GM12878 (cell line): Measurements from ENCODE around the gene AKT1S1. TPM values are rescaled to one million over a fixed set of nuclear protein-coding genes. Genes with fewer than 3 reads are reported as not detected.

Experiments used
- ATAC-seq: fragments of 200-7000 bp; cut with Tn5 transposase; 3 replicates; pipeline ENCODE4 v1.9.1; 2020; ENCODE audit warnings: mild to moderate bottlenecking, moderate library complexity
- BruUV-seq: library from RNA; stranded (reverse); fragments of 400-500 nt; replicated peaks from 2 replicates; lab custom pipeline; 2021; lab: Mats Ljungman, UMichigan
- CTCF ChIA-PET: fragments of 300-600 bp; sonication (Branson Sonifier 250); formaldehyde crosslinking; extraction: SDS; loops from one replicate; lab custom pipeline; 2021; ENCODE audit warnings: inconsistent platforms; lab: Yijun Ruan, JAX
- POLR2A ChIA-PET: fragments of 350-600 bp; formaldehyde crosslinking; extraction: SDS; loops from one replicate; lab custom pipeline; 2021; ENCODE audit warnings: inconsistent platforms; lab: Charles Lee
- RAD21 ChIA-PET: fragments of 300-600 bp; sonication (Branson Sonifier 250); formaldehyde crosslinking; loops from one replicate; lab custom pipeline; 2023; ENCODE audit warnings: antibody characterized with exemption; ENCODE audit not compliant: unreplicated experiment; lab: Charles Lee
- SMC1A ChIA-PET: fragments of 300-600 bp; sonication (Branson Sonifier 250); formaldehyde crosslinking; loops from one replicate; lab custom pipeline; 2023; ENCODE audit not compliant: unreplicated experiment, uncharacterized antibody; lab: Charles Lee
- DNase-seq: peaks from one replicate; pipeline ENCODE4 v3.0.0-alpha.2; 2011; ENCODE audit warnings: low read depth, low spot score
- FAIRE-seq: peaks from 3 replicates; lab custom pipeline; 2011; peaks lifted over from hg19 to GRCh38; lab: Jason Lieb, UNC
- H2AFZ ChIP-seq: 2 replicates; pipeline ENCODE4 v1.6.0; 2011; ENCODE audit warnings: low read depth, low read length, control low read depth; ENCODE audit not compliant: control insufficient read depth
- H3K27ac ChIP-seq: 2 replicates; pipeline ENCODE4 v1.5.1; 2011; ENCODE audit warnings: control low read depth; ENCODE audit not compliant: control insufficient read depth, insufficient read depth
- H3K27me3 ChIP-seq, 2 experiments: replicated peaks in 1 of 2; 2 replicates each; pipeline versions ENCODE4 v1.6.0 to v1.6.1; 2011; ENCODE audit warnings: low read length in 1 of 2; ENCODE audit not compliant: control insufficient read depth in 2 of 2, insufficient read depth in 2 of 2
- H3K36me3 ChIP-seq, 2 experiments: 2 replicates each; pipeline ENCODE4 v1.5.1; 2011; ENCODE audit warnings: low read length in 1 of 2; ENCODE audit not compliant: control insufficient read depth in 2 of 2, insufficient read depth in 2 of 2
- H3K4me1 ChIP-seq: 2 replicates; pipeline ENCODE4 v1.6.1; 2011; ENCODE audit warnings: mild to moderate bottlenecking, low read length, moderate library complexity, mixed read lengths; ENCODE audit not compliant: control insufficient read depth, insufficient read depth
- H3K4me2 ChIP-seq: 2 replicates; pipeline ENCODE4 v1.6.0; 2011; ENCODE audit warnings: control low read depth; ENCODE audit not compliant: control insufficient read depth, insufficient read depth
- H3K4me3 ChIP-seq: fragments of 200-600 bp; sonication (generic); 2 replicates; pipeline ENCODE4 v1.5.1; 2016
- H3K79me2 ChIP-seq: 2 replicates; pipeline ENCODE4 v1.6.0; 2011; ENCODE audit warnings: low read length; ENCODE audit not compliant: control insufficient read depth, insufficient read depth
- H3K9ac ChIP-seq: 2 replicates; pipeline ENCODE4 v1.8.0; 2011; ENCODE audit warnings: low read length, control low read depth, mixed read lengths; ENCODE audit not compliant: control insufficient read depth, insufficient read depth
- H3K9me3 ChIP-seq: replicated peaks from 3 replicates; pipeline ENCODE4 v1.5.1; 2011; ENCODE audit warnings: mild to moderate bottlenecking, low read length; ENCODE audit not compliant: control insufficient read depth, insufficient read depth
- H4K20me1 ChIP-seq: 2 replicates; pipeline ENCODE4 v1.6.0; 2011; ENCODE audit not compliant: control insufficient read depth, insufficient read depth
- BACH1 ChIP-seq: fragments of 450-650 bp; IDR thresholded peaks from 2 replicates; pipeline ENCODE4 v1.6.1; 2017; ENCODE audit warnings: mild to moderate bottlenecking, borderline replicate concordance
- CHD4 ChIP-seq: fragments of 200-600 bp; sonication (generic); IDR thresholded peaks from 2 replicates; pipeline ENCODE4 v1.6.1; 2016; ENCODE audit warnings: mild to moderate bottlenecking
- E2F4 ChIP-seq: IDR thresholded peaks from 2 replicates; pipeline ENCODE4 v1.6.1; 2012; ENCODE audit warnings: low read depth, low read length, improper control_type of control experiment
- FOXK2 ChIP-seq: fragments of 450-650 bp; IDR thresholded peaks from 2 replicates; pipeline ENCODE4 v1.6.1; 2017; ENCODE audit warnings: mild to moderate bottlenecking, moderate library complexity
- GABPA ChIP-seq: IDR thresholded peaks from 2 replicates; pipeline ENCODE4 v1.6.1; 2014; ENCODE audit warnings: antibody characterized with exemption, low read depth, mild to moderate bottlenecking, inconsistent platforms
- JUNB ChIP-seq: IDR thresholded peaks from 2 replicates; pipeline ENCODE4 v1.6.1; 2016; ENCODE audit warnings: antibody characterized with exemption, mild to moderate bottlenecking
- MAX ChIP-seq: IDR thresholded peaks from 2 replicates; pipeline ENCODE4 v1.6.1; 2012; ENCODE audit warnings: low read depth, low read length, improper control_type of control experiment
- MEF2B ChIP-seq: fragments of 450-650 bp; IDR thresholded peaks from 2 replicates; pipeline ENCODE4 v1.6.1; 2018; ENCODE audit warnings: mild to moderate bottlenecking, moderate library complexity; ENCODE audit not compliant: partially characterized antibody, poor library complexity, severe bottlenecking
- MTA3 ChIP-seq: IDR thresholded peaks from 2 replicates; pipeline ENCODE4 v1.6.1; 2012; ENCODE audit warnings: low read length, inconsistent platforms, borderline replicate concordance
- NR2C1 ChIP-seq: fragments of 450-650 bp; IDR thresholded peaks from 2 replicates; pipeline ENCODE4 v1.6.1; 2017; ENCODE audit warnings: antibody characterized with exemption, mild to moderate bottlenecking, moderate library complexity
- PAX8 ChIP-seq: fragments of 450-650 bp; IDR thresholded peaks from 2 replicates; pipeline ENCODE4 v1.6.1; 2017; ENCODE audit warnings: mild to moderate bottlenecking, moderate library complexity
- POLR2A ChIP-seq: IDR thresholded peaks from 2 replicates; pipeline ENCODE4 v1.6.1; 2011; ENCODE audit warnings: low read depth, mild to moderate bottlenecking, low read length
- RB1 ChIP-seq: fragments of 450-650 bp; formaldehyde crosslinking; IDR thresholded peaks from 2 replicates; pipeline ENCODE4 v1.6.1; 2017; ENCODE audit warnings: mild to moderate bottlenecking, borderline replicate concordance
- RCOR1 ChIP-seq: conservative IDR thresholded peaks from 2 replicates; pipeline ENCODE4 v1.6.1; 2012; ENCODE audit warnings: low read depth, low read length, improper control_type of control experiment
- STAT3 ChIP-seq: IDR thresholded peaks from 2 replicates; pipeline ENCODE4 v1.6.1; 2011; ENCODE audit warnings: low read depth, low read length, improper control_type of control experiment
- TBL1XR1 ChIP-seq: IDR thresholded peaks from 2 replicates; pipeline ENCODE4 v1.6.1; 2012; ENCODE audit warnings: low read depth, low read length, improper control_type of control experiment
- TCF7 ChIP-seq: IDR thresholded peaks from 2 replicates; pipeline ENCODE4 v1.6.1; 2014; ENCODE audit warnings: antibody characterized with exemption, borderline replicate concordance
- ZSCAN29 ChIP-seq: fragments of 450-650 bp; IDR thresholded peaks from 2 replicates; pipeline ENCODE4 v1.6.1; 2017; ENCODE audit warnings: mild to moderate bottlenecking, moderate library complexity
- WGBS: methylation state at CpG from one replicate; pipeline ENCODE4 v1.1.6; 2016; ENCODE audit warnings: low lambda C conversion rate; ENCODE audit not compliant: insufficient replicate concordance, insufficient coverage; ENCODE audit errors: missing lambda C conversion rate; 5-methylcytosine and 5-hydroxymethylcytosine counted together
- in situ Hi-C: fragments of 300-500 bp; cut with MboI; formaldehyde crosslinking; loops from 9 replicates; pipeline ENCODE4 v1.14.3; 2018; ENCODE audit warnings: mixed read lengths
- intact Hi-C: fragments of 100-400 bp; cut with micrococcal nuclease; formaldehyde crosslinking; loops from one replicate; pipeline ENCODE4 v1.14.2; 2022; ENCODE audit not compliant: unreplicated experiment
- polyA plus RNA-seq, 11 experiments: library from polyadenylated mRNA; depleted of rRNA in 4 of 11; unstranded in 6 of 11; stranded (reverse) in 5 of 11; fragments of >200 nt; fragmentation: Nextera tagmentation in 4 of 11; fragmentation: Illumina TruSeq in 1 of 11; extraction: Ambion mirVana in 4 of 11; extraction: Trizol in 1 of 11; gene quantifications; 1 replicate in 1 of 11; 2 replicates in 10 of 11; pipeline versions ENCODE4 v1.2.1 to v1.2.3, GENCODE V29; 2011 to 2016; ENCODE audit warnings: inconsistent platforms in 2 of 11, missing spikeins in 2 of 11, low read depth in 1 of 11
- total RNA-seq, 4 experiments: library from RNA; depleted of rRNA in 3 of 4; stranded (reverse); fragments of >200 nt in 3 of 4; fragmentation: Illumina TruSeq in 1 of 4; extraction: Trizol in 1 of 4; gene quantifications; 2 replicates each; pipeline versions ENCODE4 v1.2.1 to v1.2.3, GENCODE V29; 2013 to 2021
- TF ChIP-seq, protein P1 (sequence below): fragments of 450-650 bp; IDR thresholded peaks from 2 replicates; pipeline ENCODE4 v1.6.1; 2017; ENCODE audit warnings: mild to moderate bottlenecking, moderate library complexity

The AKT1S1 gene
- total and polyA plus RNA-seq, 10 of the 15 experiments (the other 5 are each of a cell fraction or from before 2014, with no cell fraction given): 0.43 to 23.0 (median 12.3) TPM

DNA sequence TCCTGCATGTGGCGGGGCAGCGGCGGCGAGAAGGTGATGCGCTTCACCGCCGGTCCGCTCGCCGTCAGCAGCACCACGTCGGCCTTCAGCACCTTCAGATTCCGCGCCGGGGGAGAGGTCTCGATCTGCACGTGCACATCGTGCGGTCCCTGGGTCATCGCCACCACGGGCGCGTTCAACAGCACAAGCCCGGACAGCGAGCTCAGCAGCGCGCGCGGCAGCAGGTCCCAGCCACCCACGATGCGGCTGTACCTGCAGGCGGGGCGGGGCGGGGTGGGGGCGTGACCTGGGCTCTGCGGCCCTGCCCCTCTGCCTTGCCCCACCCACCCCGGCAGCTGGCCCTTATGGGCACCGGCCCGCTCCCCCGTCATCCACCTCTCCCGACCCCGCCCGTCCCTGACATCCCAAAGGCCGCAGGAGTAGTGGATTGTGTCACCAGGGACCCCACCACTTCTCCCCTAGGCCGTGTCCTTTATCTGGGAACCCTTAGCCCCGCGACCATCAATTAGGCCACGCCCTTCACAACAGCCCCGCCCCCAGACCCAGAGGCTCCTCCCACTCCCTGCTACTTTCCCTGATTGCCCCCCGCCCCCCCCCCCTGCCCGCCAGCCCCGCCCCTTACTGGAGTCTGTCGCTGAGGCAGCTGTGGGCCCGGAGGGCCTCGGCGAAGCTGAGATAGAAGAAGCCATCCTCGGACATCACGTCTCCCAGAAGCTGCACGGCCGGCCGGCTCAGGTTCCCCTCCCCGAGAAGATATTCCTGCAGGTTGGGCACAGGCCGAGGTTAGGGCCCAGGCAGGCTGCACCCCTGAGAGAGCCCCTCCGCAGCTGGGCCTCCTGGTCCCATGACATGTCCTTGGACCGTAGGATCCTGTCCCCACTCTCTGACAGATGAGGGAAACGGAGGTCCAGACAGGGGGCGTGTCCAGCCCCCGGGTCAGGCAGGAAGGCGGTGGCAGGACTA, 13.5 kb upstream of the AKT1S1 start:
- WGBS: 19% methylated on average over 49 of the region's 69 CpGs
- FAIRE-seq (no peak), ATAC-seq (peak; percentile 55), DNase-seq (no peak)
- Histone ChIP-seq H3K4me2 (peak overlapping the region; percentile 84), H3K4me1 (peaks cover 33% of the 10 kb centered on the region), H2AFZ (peak overlapping the region; percentile 63), H3K79me2 (peaks cover 36% of the 10 kb centered on the region), H3K27me3 (no peaks in the 10 kb centered on the region), H3K9me3 (no peaks in the 10 kb centered on the region; the same call in 2 of the 3 replicates), H4K20me1 (no peaks in the 10 kb centered on the region), H3K9ac (no peak overlapping the region), H3K4me3 (peak overlapping the region; percentile 53; the same call in 1 of the 2 replicates), H3K36me3 (peaks cover 0 to 9% of the 10 kb centered on the region in 2 experiments; a peak in 3 of 4 replicates), H3K27ac (peak overlapping the region; percentile 18; the same call in 1 of the 2 replicates)
- SMC1A ChIA-PET: interaction anchor here (0.8 to 7.3 kb wide), 4 partner anchors 12 to 38 kb away, joined by 4 to 78 read pairs (median 10); partner anchors contain the start of genes ATF5 and NUP62
- RAD21 ChIA-PET: interaction anchor here (0.7 to 2.5 kb wide), 6 partner anchors 15 to 124 kb away, joined by 3 to 14 read pairs (median 4); partner anchors contain the start of genes AP2A1, ATF5 and NUP62
- POLR2A ChIA-PET: interaction anchor here (0.6 to 1.5 kb wide), 13 partner anchors 10 to 528 kb away, joined by 3 to 6 read pairs (median 4); partner anchors contain the start of genes AKT1S1, ATF5, NUP62 and PNKP
- in situ Hi-C loops: loop anchor here (25.0 kb wide), 1 partner anchor 1253 kb away; the partner anchor contains the start of genes CA11 and DBP
- CTCF ChIA-PET: interaction anchor here (0.6 to 1.4 kb wide), 11 partner anchors 14 to 91 kb away, joined by 3 to 7 read pairs (median 4); partner anchors contain the start of genes AKT1S1, ATF5, NUP62 and TBC1D17
- BruUV-seq: TSS peak; percentile 1
- intact Hi-C loops: loop anchor here (1.0 kb wide), 1 partner anchor 13 kb away; the partner anchor contains the start of genes AKT1S1 and TBC1D17
- TF ChIP-seq TCF7 (no peak), CHD4 (no peak), RCOR1 (no peak), FOXK2 (no peak), E2F4 (no peak), TBL1XR1 (no peak), MAX (no peak), JUNB (no peak), PAX8 (no peak), MEF2B (no peak), BACH1 (peak; percentile 59; the same call in 1 of the 2 replicates), GABPA (no peak), ZSCAN29 (no peak), NR2C1 (no peak), RB1 (peak; percentile 46; the same call in 1 of the 2 replicates), POLR2A (peak; percentile 70), STAT3 (no peak), MTA3 (no peak)
- TF ChIP-seq, protein P1, sequence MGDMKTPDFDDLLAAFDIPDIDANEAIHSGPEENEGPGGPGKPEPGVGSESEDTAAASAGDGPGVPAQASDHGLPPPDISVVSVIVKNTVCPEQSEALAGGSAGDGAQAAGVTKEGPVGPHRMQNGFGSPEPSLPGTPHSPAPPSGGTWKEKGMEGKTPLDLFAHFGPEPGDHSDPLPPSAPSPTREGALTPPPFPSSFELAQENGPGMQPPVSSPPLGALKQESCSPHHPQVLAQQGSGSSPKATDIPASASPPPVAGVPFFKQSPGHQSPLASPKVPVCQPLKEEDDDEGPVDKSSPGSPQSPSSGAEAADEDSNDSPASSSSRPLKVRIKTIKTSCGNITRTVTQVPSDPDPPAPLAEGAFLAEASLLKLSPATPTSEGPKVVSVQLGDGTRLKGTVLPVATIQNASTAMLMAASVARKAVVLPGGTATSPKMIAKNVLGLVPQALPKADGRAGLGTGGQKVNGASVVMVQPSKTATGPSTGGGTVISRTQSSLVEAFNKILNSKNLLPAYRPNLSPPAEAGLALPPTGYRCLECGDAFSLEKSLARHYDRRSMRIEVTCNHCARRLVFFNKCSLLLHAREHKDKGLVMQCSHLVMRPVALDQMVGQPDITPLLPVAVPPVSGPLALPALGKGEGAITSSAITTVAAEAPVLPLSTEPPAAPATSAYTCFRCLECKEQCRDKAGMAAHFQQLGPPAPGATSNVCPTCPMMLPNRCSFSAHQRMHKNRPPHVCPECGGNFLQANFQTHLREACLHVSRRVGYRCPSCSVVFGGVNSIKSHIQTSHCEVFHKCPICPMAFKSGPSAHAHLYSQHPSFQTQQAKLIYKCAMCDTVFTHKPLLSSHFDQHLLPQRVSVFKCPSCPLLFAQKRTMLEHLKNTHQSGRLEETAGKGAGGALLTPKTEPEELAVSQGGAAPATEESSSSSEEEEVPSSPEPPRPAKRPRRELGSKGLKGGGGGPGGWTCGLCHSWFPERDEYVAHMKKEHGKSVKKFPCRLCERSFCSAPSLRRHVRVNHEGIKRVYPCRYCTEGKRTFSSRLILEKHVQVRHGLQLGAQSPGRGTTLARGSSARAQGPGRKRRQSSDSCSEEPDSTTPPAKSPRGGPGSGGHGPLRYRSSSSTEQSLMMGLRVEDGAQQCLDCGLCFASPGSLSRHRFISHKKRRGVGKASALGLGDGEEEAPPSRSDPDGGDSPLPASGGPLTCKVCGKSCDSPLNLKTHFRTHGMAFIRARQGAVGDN: peak; percentile 87; the same call in 1 of the 2 replicates
